Upper lobe of left lung (tissue), 6 donors: Measurements from ENCODE around the gene NUDCD3. TPM values are rescaled to one million over a fixed set of nuclear protein-coding genes. Genes with fewer than 3 reads are reported as not detected.

Source experiments
- ATAC-seq, 2 donors: fragments of 200-7000 bp; cut with Tn5 transposase; one replicate each; pipeline ENCODE4 v1.9.1; 2022; ENCODE audit warnings: mild to moderate bottlenecking in 2 of 2, moderate library complexity in 2 of 2; ENCODE audit not compliant: low FRiP score in 2 of 2
- DNase-seq, 2 donors: peaks; one replicate each; pipeline ENCODE4 v3.0.0-alpha.2; 2019 to 2020
- H3K27ac ChIP-seq, 4 donors: fragments of 200-600 bp; sonication (generic); one replicate each; pipeline ENCODE4 v1.5.1; 2016 to 2019
- H3K27me3 ChIP-seq, 4 donors: fragments of 200-600 bp; sonication (generic); one replicate each; pipeline ENCODE4 v1.5.1; 2017 to 2019
- H3K36me3 ChIP-seq, 4 donors: fragments of 200-600 bp; sonication (generic); one replicate each; pipeline ENCODE4 v1.5.1; 2016 to 2019
- H3K4me1 ChIP-seq, 4 donors: fragments of 200-600 bp; sonication (generic); one replicate each; pipeline ENCODE4 v1.5.1; 2018 to 2019
- H3K4me3 ChIP-seq, 4 donors: fragments of 200-600 bp; sonication (generic); one replicate each; pipeline ENCODE4 v1.5.1; 2017 to 2019; ENCODE audit warnings: mild to moderate bottlenecking in 2 of 4, moderate library complexity in 1 of 4
- H3K9me3 ChIP-seq, 4 donors: fragments of 200-600 bp; sonication (generic); one replicate each; pipeline ENCODE4 v1.5.1; 2018 to 2019
- CTCF ChIP-seq, 6 experiments: fragments of 450-650 bp in 4 of 6; fragments of 200-600 bp in 2 of 6; sonication (generic) in 2 of 6; IDR thresholded peaks; one replicate each; pipeline ENCODE4 v1.5.1; 2016 to 2019; ENCODE audit warnings: antibody characterized with exemption in 6 of 6
- EP300 ChIP-seq, 4 donors: sonication (generic); formaldehyde crosslinking; IDR thresholded peaks; one replicate each; pipeline ENCODE4 v1.5.1; 2017; ENCODE audit warnings: antibody characterized with exemption in 4 of 4, control low read depth in 2 of 4
- POLR2A ChIP-seq, 4 donors: fragments of 450-650 bp; IDR thresholded peaks; one replicate each; pipeline ENCODE4 v1.5.1; 2016 to 2017; ENCODE audit warnings: antibody characterized with exemption in 4 of 4, mild to moderate bottlenecking in 2 of 4
- POLR2AphosphoS5 ChIP-seq, 2 donors: sonication (generic); formaldehyde crosslinking; IDR thresholded peaks; one replicate each; pipeline ENCODE4 v1.5.1; 2017; ENCODE audit warnings: antibody characterized with exemption in 2 of 2
- WGBS, 2 donors: methylation state at CpG; one replicate each; pipeline ENCODE4 v1.1.5; 2017 to 2018; 5-methylcytosine and 5-hydroxymethylcytosine counted together
- total RNA-seq, 6 donors: library from RNA; depleted of rRNA in 4 of 6; stranded (reverse); fragments of >200 nt in 4 of 6; gene quantifications; one replicate each; pipeline versions ENCODE4 v1.1.0 to v1.2.1, GENCODE V29; 2016 to 2021
- donor health status: DM: no; HTN: no; CAD: no; lungs with moderate emphysema.
- donor health status: DM: no; HTN: yes; CAD: no; lungs with severe emphysema.

The NUDCD3 gene
- total RNA-seq, 6 donors from 2014 or later = 48.5 to 104 (median 56.3) TPM

- no peaks in the 10 kb centered on the region for H3K36me3 ChIP-seq
- no peak for DNase-seq
- 69 to 77% methylated on average over 4 of the region's 4 CpGs for WGBS, 2 donors
- no peaks in the 10 kb centered on the region for H3K4me1 ChIP-seq
- TF ChIP-seq POLR2AphosphoS5 (IDR thresholded peaks at IDR 0.05) = no peak
- TF ChIP-seq EP300 (IDR thresholded peaks at IDR 0.05) = no peak
- TF ChIP-seq POLR2A (IDR thresholded peaks at IDR 0.05) = no peak
- TF ChIP-seq CTCF (IDR thresholded peaks at IDR 0.05) = no peak
- H3K4me3 ChIP-seq = no peak overlapping the region
- no peaks in the 10 kb centered on the region for H3K27me3 ChIP-seq
- H3K9me3 ChIP-seq = no peaks in the 10 kb centered on the region
- H3K27ac ChIP-seq = no peak overlapping the region
- no peak for ATAC-seq
Observed at GRCh38 chr7:44366986-44367385, 123.5 kb downstream of the NUDCD3 start.

- ATAC-seq (no peak), DNase-seq (no peak)
- H3K4me1 ChIP-seq = no peaks in the 10 kb centered on the region
- no peak for TF ChIP-seq POLR2A (IDR thresholded peaks at IDR 0.05)
- TF ChIP-seq CTCF (IDR thresholded peaks at IDR 0.05) = no peak
- TF ChIP-seq POLR2AphosphoS5 (IDR thresholded peaks at IDR 0.05) = no peak
- no peak for TF ChIP-seq EP300 (IDR thresholded peaks at IDR 0.05)
- no peaks in the 10 kb centered on the region for H3K27me3 ChIP-seq
- H3K36me3 ChIP-seq = no peaks in the 10 kb centered on the region
- peaks cover 0 to 3% (median 0%) of the 10 kb centered on the region in 4 donors for H3K9me3 ChIP-seq
- no peak overlapping the region for H3K4me3 ChIP-seq
- no peak overlapping the region for H3K27ac ChIP-seq
- 63 to 72% methylated on average over 2 of the region's 2 CpGs for WGBS, 2 donors
Observed at GRCh38 chr7:44353668-44354067, 136.8 kb downstream of the NUDCD3 start.

- H3K27me3 ChIP-seq = no peaks in the 10 kb centered on the region
- WGBS, 2 donors = 79 to 81% methylated on average over 8 to 9 of the region's 9 CpGs
- no peaks in the 10 kb centered on the region for H3K36me3 ChIP-seq
- H3K9me3 ChIP-seq = peaks cover 0 to 3% (median 0%) of the 10 kb centered on the region in 4 donors
- no peak overlapping the region for H3K4me3 ChIP-seq
- DNase-seq (no peak), ATAC-seq (peak in 1 of 2 donors; percentile 67)
- no peak for TF ChIP-seq POLR2AphosphoS5 (IDR thresholded peaks at IDR 0.05)
- TF ChIP-seq POLR2A (IDR thresholded peaks at IDR 0.05) = no peak
- H3K27ac ChIP-seq = no peak overlapping the region
- H3K4me1 ChIP-seq = no peaks in the 10 kb centered on the region
Observed at GRCh38 chr7:44348851-44349781, 141.3 kb downstream of the NUDCD3 start.

GRCh38 chr7:44348300-44348699 is 142.2 kb downstream of the NUDCD3 start:
- Histone ChIP-seq H3K27me3 (no peaks in the 10 kb centered on the region), H3K4me1 (no peaks in the 10 kb centered on the region), H3K36me3 (no peaks in the 10 kb centered on the region), H3K27ac (no peak overlapping the region), H3K9me3 (peaks cover 0 to 3% (median 0%) of the 10 kb centered on the region in 4 donors), H3K4me3 (no peak overlapping the region)
- TF ChIP-seq POLR2A (IDR thresholded peaks at IDR 0.05) (no peak), EP300 (IDR thresholded peaks at IDR 0.05) (no peak), POLR2AphosphoS5 (IDR thresholded peaks at IDR 0.05) (no peak), CTCF (IDR thresholded peaks at IDR 0.05) (no peak)
- no peak for DNase-seq
- no peak for ATAC-seq
- WGBS, 2 donors = 71 to 83% methylated on average over 1 to 2 of the region's 2 CpGs

GRCh38 chr7:44347546-44348114 is 142.8 kb downstream of the NUDCD3 start:
- TF ChIP-seq POLR2AphosphoS5 (IDR thresholded peaks at IDR 0.05) (no peak), EP300 (IDR thresholded peaks at IDR 0.05) (no peak), CTCF (IDR thresholded peaks at IDR 0.05) (no peak), POLR2A (IDR thresholded peaks at IDR 0.05) (no peak)
- Histone ChIP-seq H3K4me1 (no peaks in the 10 kb centered on the region), H3K27me3 (no peaks in the 10 kb centered on the region), H3K9me3 (peaks cover 0 to 3% (median 0%) of the 10 kb centered on the region in 4 donors), H3K27ac (no peak overlapping the region), H3K36me3 (no peaks in the 10 kb centered on the region), H3K4me3 (no peak overlapping the region)
- ATAC-seq = no peak
- DNase-seq = no peak
